H1 (cell line): ENCODE data around the gene RNU7-1. TPM values are rescaled to one million over a fixed set of nuclear protein-coding genes. Genes with fewer than 3 reads are reported as not detected.

Source experiments
- KDM4A ChIP-seq: IDR thresholded peaks from one replicate; pipeline ENCODE4 v1.7.1; 2012; ENCODE audit warnings: low read depth, mild to moderate bottlenecking, moderate library complexity, low read length, inconsistent platforms; ENCODE audit not compliant: severe bottlenecking
- POLR2AphosphoS5 ChIP-seq: IDR thresholded peaks from 2 replicates; pipeline ENCODE4 v1.6.1; 2011; ENCODE audit warnings: low read depth, low read length
- SUZ12 ChIP-seq: fragments of 200-600 bp; sonication (generic); IDR thresholded peaks from 2 replicates; pipeline ENCODE4 v1.6.1; 2012; ENCODE audit warnings: mild to moderate bottlenecking, inconsistent platforms, low read length, moderate library complexity, mixed read lengths
- polyA plus RNA-seq, 7 experiments: library from polyadenylated mRNA; depleted of rRNA in 3 of 7; stranded (reverse) in 5 of 7; unstranded in 2 of 7; fragments of >200 nt in 5 of 7; fragments of 200-250 nt in 2 of 7; gene quantifications; 1 replicate in 5 of 7; 2 replicates in 1 of 7; 4 replicates in 1 of 7; pipeline versions ENCODE4 v1.2.1 to v1.2.3, GENCODE V29; 2011 to 2013; ENCODE audit warnings: missing spikeins in 2 of 7, mixed read lengths in 2 of 7
- total RNA-seq: library from RNA; stranded (reverse); fragmentation: NEBNext Ultra II Directional; extraction: Animal tissue kit (Norgen Biotek cat#: 25700); gene quantifications from 2 replicates; pipeline ENCODE4 v1.2.1, GENCODE V29; 2021

The RNU7-1 gene
- total and polyA plus RNA-seq, 2 of the 8 experiments (the other 6 are each of a cell fraction or from before 2014, with no cell fraction given), result not detected

GRCh38 chr12:6965026-6965661, 21.5 kb downstream of the RNU7-1 start (continued):
- TF ChIP-seq SUZ12, result no peak
- TF ChIP-seq POLR2AphosphoS5, result peak; percentile 74
- no peak for TF ChIP-seq KDM4A
